ENCODE results near the gene TPM1. TPM values are rescaled to one million over a fixed set of nuclear protein-coding genes. Genes with fewer than 3 reads are reported as not detected.

TPM1 gene
- total RNA-seq, 1 experiment from 2014 or later: 678 TPM

GRCh38 chr15:63054985-63055384, 12.4 kb downstream of the TPM1 start:
- peak; percentile 63 for DNase-seq (ENCODE audit: low spot score)

GRCh38 chr15:63056829-63057228, 14.3 kb downstream of the TPM1 start:
- no peak for DNase-seq (ENCODE audit: low spot score)

GRCh38 chr15:63057468-63058345, 15.2 kb downstream of the TPM1 start:
- no peak for DNase-seq (ENCODE audit: low spot score)

GRCh38 chr15:63059075-63059474, 16.5 kb downstream of the TPM1 start:
- no peak for DNase-seq (ENCODE audit: low spot score)

- no peak for DNase-seq (ENCODE audit: low spot score)
Measured at GRCh38 chr15:63059573-63060216, 17.1 kb downstream of the TPM1 start.

DNA sequence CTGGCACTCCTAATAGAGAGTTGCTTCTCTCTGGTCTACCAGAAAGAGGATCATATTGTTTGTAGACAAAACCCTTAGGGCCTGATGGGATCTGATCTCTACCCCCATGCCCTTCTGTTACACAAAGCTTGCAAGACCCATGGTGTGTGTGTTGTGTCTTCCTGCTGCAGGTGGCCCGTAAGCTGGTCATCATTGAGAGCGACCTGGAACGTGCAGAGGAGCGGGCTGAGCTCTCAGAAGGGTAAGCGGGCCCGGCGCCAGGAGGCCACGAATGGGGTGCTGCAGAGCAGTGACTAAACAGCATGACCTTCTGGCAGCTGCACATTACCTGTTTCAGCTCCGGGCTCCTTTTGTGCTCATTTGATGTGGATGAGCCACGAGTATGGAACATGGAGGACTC, 18.2 kb downstream of the TPM1 start:
- no peak for DNase-seq (ENCODE audit: low spot score)

- no peak for DNase-seq (ENCODE audit: low spot score)
Measured at GRCh38 chr15:63061975-63062374, 19.4 kb downstream of the TPM1 start.

DNA sequence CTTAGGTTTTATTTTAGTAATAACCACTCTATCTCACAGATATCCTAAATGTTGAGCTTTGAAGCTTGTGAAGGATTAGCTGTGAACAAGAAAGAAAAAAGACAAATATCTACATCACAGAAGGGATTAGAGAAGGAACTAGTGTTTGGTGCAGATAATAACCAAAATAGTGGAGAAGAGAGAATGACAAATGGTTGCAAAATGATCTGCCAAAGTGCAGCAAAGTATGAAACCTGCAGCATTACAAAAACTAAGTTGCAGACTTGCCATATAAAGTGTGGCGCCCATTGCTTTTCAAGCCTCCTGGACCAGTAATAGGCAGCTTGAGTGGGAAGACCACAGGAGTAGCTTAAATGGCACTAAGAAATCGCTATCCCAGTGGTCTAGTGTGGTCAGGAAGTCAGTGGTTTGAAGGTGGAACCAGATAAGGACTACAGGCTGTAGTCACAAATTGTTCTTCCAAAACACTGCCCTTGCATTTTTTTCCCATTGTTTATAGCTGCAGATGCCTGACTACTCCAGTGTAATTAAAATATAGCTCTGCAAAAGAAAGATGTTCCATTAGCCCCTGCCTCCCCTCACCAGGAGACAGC, 20.7 kb downstream of the TPM1 start:
- no peak for DNase-seq (ENCODE audit: low spot score)

DNA sequence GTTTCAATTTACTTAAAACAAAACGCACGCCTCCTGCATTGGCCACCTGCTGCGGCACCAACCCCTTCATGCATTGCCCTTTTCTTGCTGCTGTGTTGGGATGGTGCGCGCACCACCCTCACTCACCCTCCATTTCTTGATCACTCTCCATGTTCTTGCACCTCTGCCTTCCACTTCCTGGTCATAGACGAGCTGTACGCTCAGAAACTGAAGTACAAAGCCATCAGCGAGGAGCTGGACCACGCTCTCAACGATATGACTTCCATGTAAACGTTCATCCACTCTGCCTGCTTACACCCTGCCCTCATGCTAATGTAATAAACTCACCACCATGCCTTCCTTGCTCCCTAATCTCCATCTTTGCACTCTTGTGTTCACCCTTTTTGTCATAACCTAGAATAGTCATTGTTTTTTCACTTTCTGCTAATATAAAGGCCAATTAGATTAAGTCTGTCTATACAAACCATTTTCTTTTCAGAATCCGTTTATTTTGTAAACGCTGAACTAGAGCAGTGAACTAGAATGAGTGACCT, 21.4 kb downstream of the TPM1 start:
- DNase-seq (ENCODE audit: low spot score): no peak

DNA sequence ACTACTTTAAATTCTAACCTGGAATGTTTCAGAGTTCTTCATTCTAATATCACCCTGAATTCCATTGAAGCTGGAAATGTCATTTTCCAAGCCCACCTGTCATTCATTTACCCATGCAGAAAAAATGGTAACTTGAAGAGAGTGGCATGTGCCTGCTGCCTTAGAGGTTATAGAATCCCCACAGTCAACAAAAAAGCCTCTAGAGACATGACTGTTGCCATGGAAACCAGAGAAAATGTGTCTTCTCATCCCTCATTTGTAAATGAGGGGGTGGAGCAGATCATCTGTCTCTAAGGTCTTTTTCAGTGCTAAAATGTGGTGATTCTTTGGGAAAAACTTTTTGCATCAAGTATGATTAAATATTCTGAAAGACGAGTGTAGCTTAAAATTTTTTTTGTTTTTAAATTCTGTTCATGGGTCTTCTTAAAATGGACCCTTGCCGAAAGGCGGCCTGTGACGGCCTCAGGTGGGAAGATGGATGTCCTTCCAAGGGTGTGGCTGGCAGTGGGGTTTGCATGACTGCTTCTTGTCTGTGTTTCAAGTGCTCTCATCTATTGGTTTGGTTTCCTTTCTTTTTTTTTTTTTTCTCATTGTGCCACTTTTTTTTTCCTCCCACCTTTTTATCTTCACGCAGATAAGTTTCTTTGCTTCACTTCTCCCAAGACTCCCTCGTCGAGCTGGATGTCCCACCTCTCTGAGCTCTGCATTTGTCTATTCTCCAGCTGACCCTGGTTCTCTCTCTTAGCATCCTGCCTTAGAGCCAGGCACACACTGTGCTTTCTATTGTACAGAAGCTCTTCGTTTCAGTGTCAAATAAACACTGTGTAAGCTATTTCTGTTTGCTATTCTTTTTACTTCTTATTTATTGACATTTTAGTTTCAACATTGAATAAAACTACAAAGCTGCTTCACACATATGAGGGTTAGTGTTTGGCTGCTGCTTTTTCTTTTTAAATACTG, 23.0 kb downstream of the TPM1 start:
- DNase-seq (ENCODE audit: low spot score): no peak

DNA sequence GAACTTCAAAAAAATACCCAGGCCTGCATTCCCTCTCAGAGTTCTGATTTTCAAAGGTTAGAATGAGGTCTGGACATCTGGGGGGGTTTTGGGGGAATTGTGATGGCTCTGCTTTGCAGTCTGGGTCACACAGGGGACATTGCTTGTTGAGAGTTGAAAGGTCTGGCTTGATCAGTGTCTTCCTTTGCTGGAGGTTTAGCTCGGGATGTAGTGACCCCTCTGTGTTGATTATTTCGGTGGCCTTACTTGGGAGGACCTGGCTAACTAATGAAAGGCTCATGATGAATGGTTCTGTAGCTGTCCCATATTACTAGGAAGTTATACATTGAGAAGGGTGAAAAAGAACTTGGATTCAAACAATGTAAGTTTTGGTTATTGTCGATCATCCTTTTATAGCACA, 23.7 kb downstream of the TPM1 start:
- DNase-seq (ENCODE audit: low spot score): no peak

- no peak for DNase-seq (ENCODE audit: low spot score)
Measured at GRCh38 chr15:63067306-63067705, 24.8 kb downstream of the TPM1 start.

DNA sequence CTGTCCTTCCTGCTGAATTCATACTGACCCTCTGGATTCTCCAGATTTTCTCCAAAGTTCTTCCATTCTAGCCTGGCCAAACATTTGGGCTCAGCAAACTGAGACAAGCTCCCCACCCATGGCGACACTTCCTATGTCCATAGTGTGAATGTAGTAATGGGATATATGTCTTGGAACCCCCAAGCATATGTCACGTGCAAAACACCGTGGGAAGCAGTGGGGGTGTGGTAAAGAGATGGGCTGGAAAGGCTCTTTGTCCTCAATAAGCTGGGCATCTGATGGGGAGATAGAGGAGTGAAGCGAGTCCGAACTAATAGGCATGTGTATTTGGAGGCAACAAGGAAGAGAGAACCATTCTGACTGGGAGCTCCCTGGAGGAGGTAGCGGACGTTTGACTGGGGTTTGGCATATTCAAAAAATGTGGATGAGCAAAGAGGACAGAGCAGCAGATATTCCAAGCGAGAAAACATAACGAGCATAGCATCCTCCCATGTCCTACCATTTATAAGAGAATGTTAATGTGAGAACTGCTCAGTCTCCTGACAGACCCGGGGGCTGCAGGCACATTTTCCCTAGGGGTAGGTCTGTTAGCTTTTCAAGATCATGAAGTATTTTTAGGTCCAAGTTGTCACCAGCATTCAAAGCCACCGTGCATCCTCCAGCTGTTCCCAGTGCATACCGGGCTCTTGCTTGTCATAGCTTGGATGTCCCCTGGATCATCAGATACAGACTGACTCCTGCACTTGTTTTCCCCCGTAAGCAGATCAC, 25.6 kb downstream of the TPM1 start:
- DNase-seq (ENCODE audit: low spot score): no peak

DNA sequence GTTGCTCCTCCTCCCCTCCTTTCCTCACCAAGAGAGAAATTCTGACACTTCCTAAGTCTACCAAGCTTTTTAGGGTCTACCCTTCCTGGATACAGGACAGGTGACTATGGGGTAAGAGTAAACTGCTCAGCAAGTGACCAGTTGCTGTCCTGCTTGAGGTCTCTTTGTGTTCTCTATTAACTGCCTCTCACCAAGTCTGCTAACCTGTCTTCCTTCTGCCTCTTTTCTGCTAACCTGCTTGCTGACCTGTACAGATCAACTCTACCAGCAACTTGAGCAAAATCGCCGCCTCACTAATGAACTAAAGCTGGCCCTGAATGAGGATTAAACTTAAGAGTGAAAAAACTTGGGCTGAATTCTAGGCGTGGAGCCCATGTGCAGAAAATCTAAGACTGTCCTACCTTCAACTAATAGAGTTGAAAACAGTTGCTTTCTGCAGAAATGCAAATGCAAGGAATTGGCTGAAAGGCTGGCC, 27.1 kb downstream of the TPM1 start:
- DNase-seq (ENCODE audit: low spot score): no peak

GRCh38 chr15:63070681-63071129, 28.2 kb downstream of the TPM1 start:
- no peak for DNase-seq (ENCODE audit: low spot score)

- no peak for DNase-seq (ENCODE audit: low spot score)
Measured at GRCh38 chr15:63071288-63071909, 28.9 kb downstream of the TPM1 start.

DNA sequence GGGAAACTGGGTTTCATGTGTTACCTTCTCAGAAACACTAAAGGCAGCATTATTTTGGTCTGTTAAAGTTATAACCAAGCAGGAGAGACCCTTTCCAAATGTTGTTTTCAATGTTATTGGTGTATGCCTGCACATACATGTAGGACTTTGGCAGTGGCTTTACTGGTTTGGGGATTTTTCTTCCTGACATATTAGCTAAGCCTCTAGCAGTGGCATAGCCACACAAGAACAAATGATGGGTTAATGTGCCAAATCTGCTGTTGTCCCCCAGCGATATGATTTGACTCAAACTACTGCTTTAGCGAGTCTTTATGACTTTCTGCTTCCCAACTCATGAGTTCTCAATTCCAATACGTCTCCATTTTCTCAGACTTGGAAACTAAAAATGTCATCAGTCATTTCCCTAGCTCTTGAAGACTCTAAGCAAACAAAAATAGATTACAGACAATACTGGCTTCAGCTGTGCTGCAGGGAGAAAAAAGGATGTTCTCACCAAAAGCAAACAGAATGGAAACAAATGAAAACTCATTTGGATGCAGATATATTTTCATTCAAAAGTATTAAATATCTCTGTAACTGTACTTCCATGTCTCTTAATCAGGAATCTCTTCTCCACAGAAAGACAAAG, 29.6 kb downstream of the TPM1 start:
- no peak for DNase-seq (ENCODE audit: low spot score)

- no peak for DNase-seq (ENCODE audit: low spot score)
Measured at GRCh38 chr15:63072809-63073277, 30.3 kb downstream of the TPM1 start.

GRCh38 chr15:63073497-63074172, 31.1 kb downstream of the TPM1 start:
- DNase-seq (ENCODE audit: low spot score): no peak

All from A172 (cell line).